Adipocyte (in vitro differentiated cells): ENCODE results near the gene TBL2.
"Not testable (repeated sequence)": the region's sequence is repeated elsewhere in the genome, so short reads cannot be mapped to it uniquely, and the experiment has no call there.

Source experiments
- DNase-seq: peaks from one replicate; pipeline ENCODE4 v3.0.0-alpha.2; 2015; ENCODE audit warnings: low read depth
- H3K27me3 ChIP-seq: replicated peaks from 2 replicates; pipeline ENCODE4 v1.7.0; 2013; ENCODE audit warnings: mild to moderate bottlenecking, low read length, moderate library complexity; ENCODE audit not compliant: control insufficient read depth, insufficient read depth
- H3K36me3 ChIP-seq: 2 replicates; pipeline ENCODE4 v1.7.0; 2013; ENCODE audit warnings: low read length, mild to moderate bottlenecking, moderate library complexity; ENCODE audit not compliant: control insufficient read depth, insufficient read depth, severe bottlenecking
- H3K4me1 ChIP-seq: 2 replicates; pipeline ENCODE4 v1.7.0; 2013; ENCODE audit warnings: mild to moderate bottlenecking, low read length, moderate library complexity; ENCODE audit not compliant: control insufficient read depth, insufficient read depth
- H3K4me3 ChIP-seq: 2 replicates; pipeline ENCODE4 v1.7.0; 2013; ENCODE audit warnings: mild to moderate bottlenecking, low read length, moderate library complexity
- H3K9ac ChIP-seq: 2 replicates; pipeline ENCODE4 v1.7.0; 2013; ENCODE audit warnings: mild to moderate bottlenecking, low read length, moderate library complexity
- H3K9me3 ChIP-seq: 2 replicates; pipeline ENCODE4 v1.7.0; 2013; ENCODE audit warnings: mild to moderate bottlenecking, low read length, moderate library complexity; ENCODE audit not compliant: control insufficient read depth

Gene TBL2

GRCh38 chr7:73618538-73618937, 40.2 kb upstream of the TBL2 start:
- Histone ChIP-seq H3K9me3 (no peaks in the 10 kb centered on the region), H3K27me3 (no peaks in the 10 kb centered on the region), H3K36me3 (peaks cover 31% of the 10 kb centered on the region), H3K4me1 (peaks cover 27% of the 10 kb centered on the region), H3K4me3 (no peak overlapping the region), H3K9ac (no peak overlapping the region)
- DNase-seq, result no peak

DNA sequence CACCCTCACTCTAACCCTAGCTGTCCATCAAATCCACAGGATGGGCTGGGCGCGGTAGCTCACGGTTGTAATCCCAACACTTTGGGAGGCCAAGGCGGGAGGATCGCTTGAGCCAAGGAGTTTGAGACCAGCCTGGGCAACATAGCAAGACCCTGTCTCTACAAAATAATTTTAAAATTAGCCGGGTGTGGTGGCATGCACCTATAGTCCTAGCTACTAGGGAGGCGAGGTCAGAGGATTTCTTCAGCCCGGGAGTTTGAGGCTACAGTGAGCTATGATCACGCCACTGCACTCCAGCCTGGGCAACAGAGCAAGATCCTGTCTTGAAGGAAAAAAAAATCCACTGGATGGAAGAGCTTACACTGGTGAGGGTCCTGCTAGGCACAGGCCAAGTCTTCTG, 39.1 kb upstream of the TBL2 start:
- not testable (repeated sequence) for H3K27me3 ChIP-seq, H3K4me3 ChIP-seq, DNase-seq, H3K9ac ChIP-seq, H3K9me3 ChIP-seq
- H3K36me3 ChIP-seq, result peaks cover 35% of the 10 kb centered on the region
- H3K4me1 ChIP-seq, result peaks cover 31% of the 10 kb centered on the region

DNA sequence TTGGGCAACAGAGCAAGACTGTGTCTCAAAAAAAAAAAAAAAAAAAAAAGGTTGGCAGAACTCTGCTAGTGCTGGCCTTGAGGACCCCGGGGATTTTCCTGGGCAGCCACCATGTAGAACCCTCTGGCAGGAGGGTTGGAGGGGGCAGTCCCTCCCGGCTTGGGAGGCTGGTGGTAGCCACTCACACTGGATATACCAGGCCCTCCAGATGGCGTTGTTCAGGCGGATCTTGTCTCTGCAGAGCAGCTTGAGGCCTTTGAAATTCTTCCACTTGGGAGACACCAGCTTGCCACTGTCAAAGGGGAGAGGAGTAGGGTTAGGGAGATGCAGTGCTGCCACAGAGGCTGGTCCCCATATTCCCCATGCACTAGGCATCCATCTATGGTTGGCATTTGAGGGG, 37.5 kb upstream of the TBL2 start:
- Histone ChIP-seq H3K36me3 (peaks cover 40% of the 10 kb centered on the region), H3K4me1 (peaks cover 25% of the 10 kb centered on the region), H3K4me3 (no peak overlapping the region), H3K9ac (no peak overlapping the region), H3K27me3 (no peaks in the 10 kb centered on the region), H3K9me3 (no peaks in the 10 kb centered on the region)
- DNase-seq, result peak; percentile 44

DNA sequence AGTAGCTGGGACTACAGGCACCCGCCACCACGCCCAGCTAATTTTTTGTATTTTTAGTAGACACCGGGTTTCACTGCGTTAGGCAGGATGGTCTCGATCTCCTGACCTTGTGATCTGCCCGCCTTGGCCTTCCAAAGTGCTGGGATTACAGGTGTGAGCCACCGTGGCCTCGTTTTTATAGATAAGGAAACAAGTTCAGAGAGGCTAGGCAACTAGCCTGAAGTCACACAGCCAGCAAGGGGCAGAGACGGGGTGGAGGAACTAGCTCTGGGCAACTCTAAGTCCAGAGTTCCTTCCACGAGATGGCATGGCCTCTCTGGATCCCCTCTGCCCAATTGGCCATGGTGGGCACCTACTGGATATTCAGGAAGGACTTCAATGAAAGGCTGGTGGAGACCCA, 36.6 kb upstream of the TBL2 start:
- H3K4me3 ChIP-seq, result not testable (repeated sequence)

DNA sequence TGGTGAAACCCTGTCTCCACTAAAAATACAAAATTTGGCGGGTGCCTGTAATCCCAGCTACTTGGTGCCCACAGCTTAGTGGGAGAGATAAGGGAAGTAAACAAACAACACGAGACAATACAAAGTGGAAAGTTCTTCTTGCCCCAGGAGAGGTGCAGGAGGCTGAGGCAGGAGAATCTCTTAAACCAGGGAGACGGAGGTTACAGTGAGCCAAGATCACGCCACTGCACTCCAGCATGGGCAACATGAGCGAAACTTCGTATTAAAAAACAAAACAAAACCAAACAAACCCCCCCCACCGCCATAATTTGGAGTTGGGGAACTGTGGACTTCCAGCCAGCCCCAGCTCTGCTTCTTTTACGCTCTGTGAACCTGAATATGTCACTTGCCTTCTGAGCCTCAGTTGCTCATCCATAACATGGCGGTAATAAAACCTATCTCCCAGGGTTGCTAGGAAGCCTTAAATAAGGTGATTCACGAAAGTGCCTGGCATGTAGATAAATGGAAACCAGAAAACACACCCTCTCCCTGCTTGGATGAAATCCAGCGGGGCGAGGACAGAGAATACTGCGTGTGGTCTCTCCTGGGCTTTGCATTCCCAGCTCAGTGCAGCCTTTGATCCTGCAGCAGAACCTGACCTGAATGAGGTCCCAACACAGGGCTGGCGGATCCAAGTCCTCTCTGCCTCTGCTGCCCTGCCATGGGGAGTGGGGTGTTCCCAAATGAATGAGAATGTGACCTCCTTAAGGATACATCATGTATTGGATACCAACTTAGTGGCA, 35.8 kb upstream of the TBL2 start:
- H3K9me3 ChIP-seq, result no peaks in the 10 kb centered on the region
- no peaks in the 10 kb centered on the region for H3K27me3 ChIP-seq
- H3K9ac ChIP-seq, result no peak overlapping the region
- no peak for DNase-seq
- H3K36me3 ChIP-seq, result peaks cover 50% of the 10 kb centered on the region
- peaks cover 25% of the 10 kb centered on the region for H3K4me1 ChIP-seq
- H3K4me3 ChIP-seq, result no peak overlapping the region

More for the DNA sequence above, 36.6 kb upstream of the TBL2 start:
- not testable (repeated sequence) for H3K27me3 ChIP-seq, H3K9ac ChIP-seq, H3K9me3 ChIP-seq, DNase-seq
- Histone ChIP-seq H3K4me1 (peaks cover 25% of the 10 kb centered on the region), H3K36me3 (peaks cover 43% of the 10 kb centered on the region)

DNA sequence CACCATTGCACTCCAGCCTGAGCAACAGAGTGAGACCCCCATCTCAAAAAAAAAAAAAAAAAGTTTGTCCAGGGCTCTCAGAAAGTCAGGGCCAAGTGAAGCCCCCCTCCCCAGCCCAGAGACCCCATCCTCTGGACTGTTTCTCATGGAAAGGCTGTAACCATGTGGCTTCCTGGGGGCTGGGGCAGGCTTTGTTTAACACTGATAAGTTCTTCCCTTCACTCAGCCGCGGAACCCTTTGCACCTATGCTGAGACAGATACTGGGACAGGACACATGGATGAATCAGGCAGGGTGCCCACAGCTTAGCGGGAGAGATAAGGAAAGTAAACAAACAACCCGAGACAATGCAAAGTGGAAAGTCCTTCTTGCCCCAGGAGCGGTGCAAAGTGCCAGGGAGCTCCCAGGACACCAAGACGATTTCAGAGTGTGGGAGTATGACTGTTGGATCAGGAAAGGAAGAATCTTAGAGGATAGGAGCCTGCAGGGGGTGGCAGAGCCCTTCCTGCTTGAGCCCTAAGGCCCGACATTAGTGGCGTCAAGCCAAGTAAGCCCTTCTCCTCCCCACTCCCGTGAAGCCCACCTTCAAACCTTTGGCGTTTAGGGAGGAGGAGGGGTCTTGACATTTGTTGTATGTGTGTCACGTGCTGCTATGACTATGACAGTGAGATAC, 34.4 kb upstream of the TBL2 start:
- peak overlapping the region; percentile 0 for H3K4me3 ChIP-seq
- DNase-seq, result peak; percentile 37
- peaks cover 32% of the 10 kb centered on the region for H3K4me1 ChIP-seq
- peaks cover 41% of the 10 kb centered on the region for H3K36me3 ChIP-seq
- peak overlapping the region; percentile 12 for H3K9ac ChIP-seq
- H3K9me3 ChIP-seq, result no peaks in the 10 kb centered on the region
- H3K27me3 ChIP-seq, result no peaks in the 10 kb centered on the region

DNA sequence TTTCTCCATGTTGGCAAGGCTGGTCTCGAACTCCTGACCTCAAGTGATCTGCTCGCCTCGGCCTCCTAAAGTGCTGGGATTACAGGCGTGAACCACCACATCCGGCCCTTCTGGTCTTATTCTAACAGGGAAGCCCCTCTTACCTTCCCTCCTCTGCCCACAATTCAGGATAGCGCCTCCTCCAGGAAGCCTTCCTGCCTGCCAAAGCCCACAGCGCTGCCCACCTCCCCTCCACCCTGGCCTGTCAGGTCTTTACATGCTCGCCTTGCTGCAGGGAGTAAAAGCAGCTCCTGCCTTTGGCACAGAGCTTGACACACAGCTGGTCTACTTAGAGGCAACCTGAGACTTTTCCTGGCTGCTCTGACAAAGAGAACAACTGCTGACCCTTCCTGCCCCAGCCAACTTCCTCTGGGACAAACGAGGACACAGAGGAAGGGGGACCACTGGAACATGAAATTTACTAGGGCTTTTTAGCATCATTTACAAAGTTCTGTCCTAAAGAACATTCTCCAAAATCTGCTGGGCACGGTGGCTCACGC, 32.7 kb upstream of the TBL2 start:
- no peak overlapping the region for H3K9ac ChIP-seq
- H3K4me3 ChIP-seq, result no peak overlapping the region
- peaks cover 32% of the 10 kb centered on the region for H3K4me1 ChIP-seq
- H3K36me3 ChIP-seq, result peaks cover 36% of the 10 kb centered on the region
- no peaks in the 10 kb centered on the region for H3K27me3 ChIP-seq
- no peaks in the 10 kb centered on the region for H3K9me3 ChIP-seq
- no peak for DNase-seq

DNA sequence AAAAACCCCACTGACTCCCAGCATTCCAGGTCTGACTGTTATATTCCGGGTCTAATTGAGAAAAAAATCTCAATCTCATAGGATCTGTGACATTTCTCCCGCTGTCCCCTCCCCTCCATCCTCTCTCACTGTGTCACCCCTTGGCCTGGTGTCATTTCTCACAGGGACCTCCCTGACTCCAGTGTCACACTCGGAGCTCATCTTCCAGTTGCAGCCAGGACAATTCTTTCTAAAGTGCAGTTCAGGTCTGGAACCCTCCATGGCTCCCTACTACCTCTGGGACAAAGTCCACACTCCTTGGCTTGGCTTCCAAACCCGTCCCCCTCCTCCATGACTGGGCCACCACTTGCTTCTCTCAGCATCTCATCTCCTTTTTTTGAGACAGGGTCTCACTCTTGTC, 31.7 kb upstream of the TBL2 start:
- Histone ChIP-seq H3K9me3 (no peaks in the 10 kb centered on the region), H3K27me3 (no peaks in the 10 kb centered on the region), H3K4me1 (peaks cover 29% of the 10 kb centered on the region), H3K4me3 (no peak overlapping the region), H3K9ac (no peak overlapping the region), H3K36me3 (peaks cover 41% of the 10 kb centered on the region)
- DNase-seq, result no peak

- not testable (repeated sequence) for H3K9ac ChIP-seq, H3K4me3 ChIP-seq, H3K9me3 ChIP-seq, H3K27me3 ChIP-seq, DNase-seq
- H3K4me1 ChIP-seq, result peaks cover 11% of the 10 kb centered on the region
- H3K36me3 ChIP-seq, result peaks cover 27% of the 10 kb centered on the region
These were observed 29.3 kb upstream of the TBL2 start for GRCh38 chr7:73607692-73607983.

DNA sequence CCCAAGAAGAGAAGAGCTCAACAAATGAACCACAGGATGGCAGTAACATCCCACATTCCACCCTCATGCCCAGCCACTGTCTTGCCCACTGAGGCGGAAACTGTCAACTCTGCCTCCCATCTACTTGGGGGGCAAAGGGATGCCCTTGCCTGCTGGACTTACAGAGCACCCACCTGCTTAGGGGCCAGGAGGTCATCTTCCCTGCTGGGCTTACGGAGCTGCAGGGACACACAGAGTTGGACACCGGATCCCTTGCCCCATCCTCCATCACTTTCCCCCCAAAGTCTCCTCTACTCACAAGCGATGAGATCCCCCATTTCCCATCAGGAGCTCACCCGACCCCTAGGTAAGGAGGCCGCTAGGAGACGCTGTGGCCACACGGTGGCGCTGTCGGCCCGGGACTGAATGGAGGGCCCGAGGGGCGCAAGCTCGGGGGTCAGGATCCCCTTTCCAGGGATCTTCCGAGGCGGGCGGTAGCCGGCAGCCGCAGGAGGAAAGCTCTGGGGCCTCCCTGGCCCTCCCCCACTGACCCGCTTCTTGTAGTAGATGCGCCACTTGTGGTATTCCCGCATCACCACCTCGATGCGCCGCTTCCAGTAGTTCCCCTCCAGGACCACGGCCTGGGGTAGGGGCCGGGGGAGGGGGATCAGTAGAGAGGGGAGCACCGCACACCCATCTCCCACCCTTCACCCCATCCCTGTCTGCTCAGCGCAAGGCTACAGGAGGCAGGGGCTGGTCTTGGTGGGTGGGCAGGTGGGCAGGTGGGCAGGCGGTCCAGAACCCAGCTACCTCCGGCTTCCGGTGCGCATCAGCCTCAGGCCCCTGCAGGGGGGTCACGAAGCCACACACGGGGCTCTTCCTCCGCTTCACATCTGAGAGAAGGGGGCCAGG, 28.7 kb upstream of the TBL2 start:
- DNase-seq, result peak; percentile 80
- H3K27me3 ChIP-seq, result no peaks in the 10 kb centered on the region
- H3K4me3 ChIP-seq, result no peak overlapping the region
- no peak overlapping the region for H3K9ac ChIP-seq
- peaks cover 10% of the 10 kb centered on the region for H3K4me1 ChIP-seq
- peaks cover 27% of the 10 kb centered on the region for H3K36me3 ChIP-seq
- H3K9me3 ChIP-seq, result no peaks in the 10 kb centered on the region

- Histone ChIP-seq H3K9ac (no peak overlapping the region), H3K4me1 (peaks cover 10% of the 10 kb centered on the region), H3K27me3 (no peaks in the 10 kb centered on the region)
These were observed 27.3 kb upstream of the TBL2 start for GRCh38 chr7:73605601-73606220.

More at GRCh38 chr7:73605601-73606220, 27.3 kb upstream of the TBL2 start:
- Histone ChIP-seq H3K36me3 (peaks cover 21% of the 10 kb centered on the region), H3K9me3 (no peaks in the 10 kb centered on the region), H3K4me3 (no peak overlapping the region)
- no peak for DNase-seq
